CD14-positive monocyte (primary cell): ENCODE data around the gene HCAR3. TPM values are rescaled to one million over a fixed set of nuclear protein-coding genes. Genes with fewer than 3 reads are reported as not detected.

Source experiments
- DNase-seq, 3 donors: peaks; one replicate each; pipeline ENCODE4 v3.0.0-alpha.2; 2011 to 2022
- H2AFZ ChIP-seq: 2 replicates; pipeline ENCODE4 v1.6.0; 2012; ENCODE audit warnings: mild to moderate bottlenecking, low read depth, low read length, inconsistent platforms; ENCODE audit not compliant: insufficient read depth, poor library complexity, severe bottlenecking
- H3K27ac ChIP-seq, 2 donors: 1 replicate in 1 of 2; 2 replicates in 1 of 2; pipeline ENCODE4 v1.5.1; 2012 to 2013; ENCODE audit warnings: low read length in 2 of 2, control low read depth in 1 of 2, inconsistent platforms in 1 of 2, low read depth in 1 of 2, mild to moderate bottlenecking in 1 of 2
- H3K27me3 ChIP-seq, 2 donors: one replicate each; pipeline versions ENCODE4 v1.6.0 to v1.6.1; 2011 to 2013; ENCODE audit warnings: low read length in 2 of 2; ENCODE audit not compliant: control insufficient read depth in 2 of 2, insufficient read depth in 2 of 2
- H3K36me3 ChIP-seq, 2 donors: replicated peaks in 1 of 2; 1 replicate in 1 of 2; 2 replicates in 1 of 2; pipeline versions ENCODE4 v1.5.1 to v1.6.1; 2012 to 2013; ENCODE audit warnings: low read length in 2 of 2, control low read depth in 1 of 2, inconsistent platforms in 1 of 2, mild to moderate bottlenecking in 1 of 2; ENCODE audit not compliant: insufficient read depth in 2 of 2, control insufficient read depth in 1 of 2
- H3K4me1 ChIP-seq, 2 donors: 1 replicate in 1 of 2; 2 replicates in 1 of 2; pipeline versions ENCODE4 v1.5.1 to v1.6.1; 2012 to 2013; ENCODE audit warnings: low read length in 2 of 2, control low read depth in 1 of 2, inconsistent platforms in 1 of 2, mild to moderate bottlenecking in 1 of 2, moderate library complexity in 1 of 2; ENCODE audit not compliant: insufficient read depth in 2 of 2, control insufficient read depth in 1 of 2
- H3K4me2 ChIP-seq: replicated peaks from 2 replicates; pipeline ENCODE3; 2012; ENCODE audit warnings: low read length, moderate library complexity, mild to moderate bottlenecking; ENCODE audit not compliant: poor library complexity, severe bottlenecking; ENCODE audit errors: extremely low read depth
- H3K4me3 ChIP-seq, 3 experiments: fragments of 200-600 bp in 1 of 3; sonication (generic) in 1 of 3; replicated peaks in 1 of 3; 1 replicate in 2 of 3; 2 replicates in 1 of 3; pipeline ENCODE4 v1.5.1; 2011 to 2013; ENCODE audit warnings: low read length in 3 of 3, mild to moderate bottlenecking in 3 of 3, control low read depth in 2 of 3, low read depth in 2 of 3, inconsistent platforms in 1 of 3, moderate library complexity in 1 of 3
- H3K79me2 ChIP-seq: 2 replicates; pipeline ENCODE4 v1.6.0; 2012; ENCODE audit warnings: mild to moderate bottlenecking, control low read depth, inconsistent platforms, low read length, moderate library complexity; ENCODE audit not compliant: insufficient read depth
- H3K9ac ChIP-seq: 2 replicates; pipeline ENCODE4 v1.6.0; 2017; ENCODE audit warnings: low read length, mild to moderate bottlenecking; ENCODE audit not compliant: insufficient read depth, poor library complexity, severe bottlenecking
- H3K9me3 ChIP-seq, 2 donors: replicated peaks in 1 of 2; 1 replicate in 1 of 2; 2 replicates in 1 of 2; pipeline versions ENCODE4 v1.5.1 to v1.6.1; 2012 to 2013; ENCODE audit warnings: low read length in 2 of 2, control low read depth in 1 of 2; ENCODE audit not compliant: control insufficient read depth in 1 of 2, insufficient read depth in 1 of 2
- H4K20me1 ChIP-seq: 2 replicates; pipeline ENCODE4 v1.6.0; 2012; ENCODE audit warnings: mild to moderate bottlenecking, low read length, control low read depth, moderate library complexity; ENCODE audit not compliant: insufficient read depth
- H3K27ac Mint-ChIP-seq, 7 donors: one replicate each; pipeline ENCODE4 v1.8.0; 2020; ENCODE audit warnings: mild to moderate bottlenecking in 7 of 7, mixed read lengths in 7 of 7, moderate library complexity in 6 of 7, inconsistent platforms in 2 of 7
- H3K27me3 Mint-ChIP-seq, 3 donors: one replicate each; pipeline ENCODE4 v1.8.0; 2021 to 2022; ENCODE audit warnings: low read depth in 3 of 3, mild to moderate bottlenecking in 3 of 3, mixed read lengths in 3 of 3, moderate library complexity in 3 of 3, inconsistent platforms in 1 of 3
- H3K36me3 Mint-ChIP-seq, 2 donors: one replicate each; pipeline ENCODE4 v1.8.0; 2020; ENCODE audit warnings: mixed read lengths in 2 of 2, inconsistent platforms in 1 of 2, mild to moderate bottlenecking in 1 of 2
- H3K4me1 Mint-ChIP-seq: one replicate; pipeline ENCODE4 v1.8.0; 2020; ENCODE audit warnings: mild to moderate bottlenecking, mixed read lengths
- H3K4me3 Mint-ChIP-seq, 2 donors: one replicate each; pipeline ENCODE4 v1.8.0; 2020; ENCODE audit warnings: mild to moderate bottlenecking in 2 of 2, mixed read lengths in 2 of 2, moderate library complexity in 1 of 2
- H3K9me3 Mint-ChIP-seq, 7 donors: one replicate each; pipeline ENCODE4 v1.8.0; 2020 to 2022; ENCODE audit warnings: mixed read lengths in 7 of 7, mild to moderate bottlenecking in 6 of 7, moderate library complexity in 6 of 7, inconsistent platforms in 2 of 7
- CTCF ChIP-seq: fragments of 200-600 bp; IDR thresholded peaks from one replicate; pipeline ENCODE4 v1.8.0; 2022; ENCODE audit warnings: antibody characterized with exemption, mild to moderate bottlenecking
- WGBS: methylation state at CpG from one replicate; pipeline ENCODE4 v1.1.5; 2013; ENCODE audit warnings: missing lambda C conversion rate; ENCODE audit not compliant: insufficient coverage; 5-methylcytosine and 5-hydroxymethylcytosine counted together
- intact Hi-C, 2 donors: fragments of 100-400 bp; cut with micrococcal nuclease; formaldehyde crosslinking; loops; one replicate each; pipeline versions ENCODE4 v1.15.0 to v1.15.1; 2023
- polyA plus RNA-seq, 3 donors: library from polyadenylated mRNA; depleted of rRNA in 1 of 3; unstranded in 2 of 3; stranded (reverse) in 1 of 3; fragments of 300-500 nt in 2 of 3; fragments of >200 nt in 1 of 3; fragmentation: Illumina TruSeq in 2 of 3; gene quantifications; 1 replicate in 2 of 3; 2 replicates in 1 of 3; pipeline ENCODE4 v1.2.3, GENCODE V29; 2012 to 2021

HCAR3 gene
- polyA plus RNA-seq, 3 donors = 14.4 to 65.3 (median 23.7) TPM

- peaks cover 9% of the 10 kb centered on the region for H3K4me1 Mint-ChIP-seq
- H3K27me3 ChIP-seq = peaks cover 0 to 2% of the 10 kb centered on the region in 2 donors
Observed at GRCh38 chr12:122688291-122688690, 28.3 kb downstream of the HCAR3 start.

GRCh38 chr12:122687086-122687485 is 29.5 kb downstream of the HCAR3 start:
- intact Hi-C loops = loop anchor here in 1 of 2 donors (10.0 kb wide), 2 partner anchors 48 to 52 kb away; partner anchors contain the start of gene HCAR1
- H3K27me3 Mint-ChIP-seq = peaks cover 0 to 13% (median 5%) of the 10 kb centered on the region in 3 donors
- no peak overlapping the region for H3K4me3 Mint-ChIP-seq

More at GRCh38 chr12:122688291-122688690, 28.3 kb downstream of the HCAR3 start:
- H3K36me3 Mint-ChIP-seq = no peaks in the 10 kb centered on the region
- no peaks in the 10 kb centered on the region for H3K4me1 ChIP-seq
- peaks cover 0 to 11% (median 5%) of the 10 kb centered on the region in 3 donors for H3K27me3 Mint-ChIP-seq
- H3K79me2 ChIP-seq = no peaks in the 10 kb centered on the region
- no peak overlapping the region for H3K4me2 ChIP-seq
- H3K9me3 Mint-ChIP-seq = no peaks in the 10 kb centered on the region
- no peak for DNase-seq
- H3K4me3 ChIP-seq = no peak overlapping the region
- no peak overlapping the region for H3K9ac ChIP-seq
- intact Hi-C loops = loop anchor here in 1 of 2 donors (10.0 kb wide), 2 partner anchors 47 to 53 kb away; partner anchors contain the start of gene HCAR1
- TF ChIP-seq CTCF = no peak
- H2AFZ ChIP-seq = no peak overlapping the region
- H3K36me3 ChIP-seq = no peaks in the 10 kb centered on the region
- WGBS = 100% methylated on average over 2 of the region's 3 CpGs
- H4K20me1 ChIP-seq = no peaks in the 10 kb centered on the region
- no peak overlapping the region for H3K27ac ChIP-seq
- no peak overlapping the region for H3K4me3 Mint-ChIP-seq
- H3K9me3 ChIP-seq = no peaks in the 10 kb centered on the region
- H3K27ac Mint-ChIP-seq = no peak overlapping the region

More at GRCh38 chr12:122687086-122687485, 29.5 kb downstream of the HCAR3 start:
- H2AFZ ChIP-seq = no peak overlapping the region
- H3K9ac ChIP-seq = no peak overlapping the region
- no peak overlapping the region for H3K27ac Mint-ChIP-seq
- no peak overlapping the region for H3K27ac ChIP-seq
- peaks cover 16% of the 10 kb centered on the region for H3K4me1 Mint-ChIP-seq
- peaks cover 0 to 2% of the 10 kb centered on the region in 2 donors for H3K27me3 ChIP-seq
- DNase-seq = no peak
- no peaks in the 10 kb centered on the region for H3K9me3 ChIP-seq
- no peaks in the 10 kb centered on the region for H3K36me3 Mint-ChIP-seq
- H3K79me2 ChIP-seq = no peaks in the 10 kb centered on the region
- H3K36me3 ChIP-seq = no peaks in the 10 kb centered on the region
- H4K20me1 ChIP-seq = no peaks in the 10 kb centered on the region
- no peaks in the 10 kb centered on the region for H3K9me3 Mint-ChIP-seq
- 44% methylated on average over 5 of the region's 5 CpGs for WGBS
- H3K4me2 ChIP-seq = no peak overlapping the region
- no peak overlapping the region for H3K4me3 ChIP-seq
- H3K4me1 ChIP-seq = peaks cover 7 to 8% of the 10 kb centered on the region in 2 donors
- TF ChIP-seq CTCF = no peak
